ENCODE measurements around the gene ZDHHC1. TPM values are rescaled to one million over a fixed set of nuclear protein-coding genes. Genes with fewer than 3 reads are reported as not detected.

Gene ZDHHC1
- total RNA-seq, 1 donor from 2014 or later: 82.7 TPM

GRCh38 chr16:67350324-67350723 lies 66.0 kb downstream of the ZDHHC1 start:
- no peak for DNase-seq (ENCODE audit: low spot score in 2 of 2)
- no peak overlapping the region for H3K4me3 ChIP-seq
- H3K27ac ChIP-seq: no peak overlapping the region
- no peaks in the 10 kb centered on the region for H3K9me3 ChIP-seq
- no peaks in the 10 kb centered on the region for H3K4me1 ChIP-seq
- no peak for TF ChIP-seq CTCF (IDR thresholded peaks at IDR 0.05)
- intact Hi-C loops (cut with DNase I): no loop called here
- no peaks in the 10 kb centered on the region for H3K27me3 ChIP-seq
- H3K36me3 ChIP-seq: no peaks in the 10 kb centered on the region

- no peak overlapping the region for H3K27ac ChIP-seq
- no peak for TF ChIP-seq CTCF (IDR thresholded peaks at IDR 0.05)
- H3K27me3 ChIP-seq: no peaks in the 10 kb centered on the region
- no peaks in the 10 kb centered on the region for H3K4me1 ChIP-seq
- intact Hi-C loops (cut with DNase I): no loop called here
- no peak for DNase-seq (ENCODE audit: low spot score in 2 of 2)
- H3K36me3 ChIP-seq: no peaks in the 10 kb centered on the region
- no peaks in the 10 kb centered on the region for H3K9me3 ChIP-seq
- no peak overlapping the region for H3K4me3 ChIP-seq
Measured at GRCh38 chr16:67349172-67349571, 67.1 kb downstream of the ZDHHC1 start.

- intact Hi-C loops (cut with DNase I): no loop called here
- H3K27me3 ChIP-seq: no peaks in the 10 kb centered on the region
- TF ChIP-seq CTCF (IDR thresholded peaks at IDR 0.05): no peak
Measured at GRCh38 chr16:67346341-67346740, 69.9 kb downstream of the ZDHHC1 start.

GRCh38 chr16:67345401-67345800 lies 70.9 kb downstream of the ZDHHC1 start:
- no peaks in the 10 kb centered on the region for H3K4me1 ChIP-seq
- DNase-seq (ENCODE audit: low spot score in 2 of 2): no peak
- no peak for TF ChIP-seq CTCF (IDR thresholded peaks at IDR 0.05)

More at GRCh38 chr16:67346341-67346740, 69.9 kb downstream of the ZDHHC1 start:
- H3K27ac ChIP-seq: no peak overlapping the region
- no peak for DNase-seq (ENCODE audit: low spot score in 2 of 2)
- no peaks in the 10 kb centered on the region for H3K4me1 ChIP-seq
- no peaks in the 10 kb centered on the region for H3K36me3 ChIP-seq
- no peaks in the 10 kb centered on the region for H3K9me3 ChIP-seq
- no peak overlapping the region for H3K4me3 ChIP-seq

More at GRCh38 chr16:67345401-67345800, 70.9 kb downstream of the ZDHHC1 start:
- intact Hi-C loops (cut with DNase I): no loop called here
- Histone ChIP-seq H3K36me3 (no peaks in the 10 kb centered on the region), H3K4me3 (no peak overlapping the region), H3K27me3 (no peaks in the 10 kb centered on the region), H3K9me3 (no peaks in the 10 kb centered on the region), H3K27ac (no peak overlapping the region)

Other genes starting within 250 kb of the ZDHHC1 start
- gene NOL3, start 245.9 kb downstream of the ZDHHC1 start, total RNA-seq: 87.6 TPM
- gene MATCAP1, start 232.5 kb downstream of the ZDHHC1 start, total RNA-seq: 18.9 TPM
- gene EXOC3L1, start 226.3 kb downstream of the ZDHHC1 start, total RNA-seq: 11.2 TPM
- 114 TPM for gene E2F4, start 224.3 kb downstream of the ZDHHC1 start, total RNA-seq
- gene ELMO3, start 217.3 kb downstream of the ZDHHC1 start, total RNA-seq: not detected
- gene TMEM208, start 189.3 kb downstream of the ZDHHC1 start, total RNA-seq: 8.3 TPM
- gene FHOD1, start 169.0 kb downstream of the ZDHHC1 start, total RNA-seq: 20.2 TPM
- 13.5 TPM for gene SLC9A5, start 167.5 kb downstream of the ZDHHC1 start, total RNA-seq
- 3.7 TPM for gene PLEKHG4, start 136.9 kb downstream of the ZDHHC1 start, total RNA-seq
- not detected for gene KCTD19, start 89.7 kb downstream of the ZDHHC1 start, total RNA-seq
- gene LRRC36, start 89.7 kb downstream of the ZDHHC1 start, total RNA-seq: not detected
- gene TPPP3, start 23.0 kb downstream of the ZDHHC1 start, total RNA-seq: 2.8 TPM
- gene HSD11B2, start 14.6 kb upstream of the ZDHHC1 start, total RNA-seq: 2.4 TPM
- gene ATP6V0D1, start 64.7 kb upstream of the ZDHHC1 start, total RNA-seq: 64.3 TPM
- gene AGRP, start 67.1 kb upstream of the ZDHHC1 start, total RNA-seq: not detected
- 182 TPM for gene RIPOR1, start 112.4 kb upstream of the ZDHHC1 start, total RNA-seq
- 38.6 TPM for gene CTCF, start 146.0 kb upstream of the ZDHHC1 start, total RNA-seq
- gene CARMIL2, start 228.7 kb upstream of the ZDHHC1 start, total RNA-seq: 1.9 TPM
- gene ACD, start 243.8 kb upstream of the ZDHHC1 start, total RNA-seq: 14.5 TPM
- 8.4 TPM for gene PARD6A, start 244.5 kb upstream of the ZDHHC1 start, total RNA-seq

Data from ascending aorta (tissue), 2 donors.